GM13977 (cell line): Measurements from ENCODE around the gene ADARB1.

Experiments used
- DNase-seq: peaks from one replicate; pipeline ENCODE4 v3.0.0; 2012; ENCODE audit warnings: low spot score
- CTCF ChIP-seq: IDR thresholded peaks from 2 replicates; pipeline ENCODE4 v1.5.1; 2012; ENCODE audit warnings: mild to moderate bottlenecking, control low read depth; ENCODE audit not compliant: insufficient read depth; ENCODE audit errors: extremely low read depth, missing control alignments
- in situ Hi-C: fragments of 300-500 bp; cut with MboI; formaldehyde crosslinking; loops from one replicate; pipeline ENCODE4 v1.12.0; 2022; ENCODE audit warnings: low sequenced_read_pairs, low pct_unique_long_range_greater_than_20kb, mixed read lengths, inconsistent platforms; ENCODE audit not compliant: unreplicated experiment

ADARB1 gene

GRCh38 chr21:45075596-45076244 lies 1.3 kb downstream of the ADARB1 start:
- no peak for TF ChIP-seq CTCF
- in situ Hi-C loops, result no loop called here
- DNase-seq, result no peak

- TF ChIP-seq CTCF, result no peak
- in situ Hi-C loops, result no loop called here
- no peak for DNase-seq
Observed at GRCh38 chr21:45076245-45076711, 1.9 kb downstream of the ADARB1 start.

- TF ChIP-seq CTCF, result no peak
- in situ Hi-C loops, result no loop called here
- no peak for DNase-seq
Observed at GRCh38 chr21:45078371-45078770, 4.0 kb downstream of the ADARB1 start.

- no peak for DNase-seq
- no peak for TF ChIP-seq CTCF
- in situ Hi-C loops, result no loop called here
Observed at GRCh38 chr21:45078877-45079281, 4.5 kb downstream of the ADARB1 start.

- in situ Hi-C loops, result no loop called here
- DNase-seq, result no peak
- no peak for TF ChIP-seq CTCF
Observed at GRCh38 chr21:45079351-45079750, 5.0 kb downstream of the ADARB1 start.

GRCh38 chr21:45080232-45080631 lies 5.9 kb downstream of the ADARB1 start:
- no peak for DNase-seq
- in situ Hi-C loops, result no loop called here

More at GRCh38 chr21:45080232-45080631, 5.9 kb downstream of the ADARB1 start:
- no peak for TF ChIP-seq CTCF
